Neural cell (in vitro differentiated cells): ENCODE measurements around the gene PIP5K1A. TPM values are rescaled to one million over a fixed set of nuclear protein-coding genes. Genes with fewer than 3 reads are reported as not detected.

Source experiments
- H2AFZ ChIP-seq: fragments of 200-600, 300-800 bp; sonication (generic), shearing (Covaris generic); 2 replicates; pipeline ENCODE4 v1.6.0; 2014; ENCODE audit warnings: low read depth, mild to moderate bottlenecking, antibody characterized with exemption, low read length, moderate library complexity
- H3F3A ChIP-seq: fragments of 200-600 bp; shearing (Covaris generic); 2 replicates; pipeline ENCODE4 v1.6.1; 2016; ENCODE audit warnings: mild to moderate bottlenecking, moderate library complexity, mixed read lengths, antibody characterized with exemption, low read length; ENCODE audit not compliant: insufficient read depth, poor library complexity, severe bottlenecking
- H3K27ac ChIP-seq: fragments of 200-600, 300-800 bp; sonication (generic), shearing (Covaris generic); 2 replicates; pipeline ENCODE4 v1.5.1; 2014; ENCODE audit warnings: mild to moderate bottlenecking, low read length, moderate library complexity
- H3K27me3 ChIP-seq: fragments of 300-800, 200-600 bp; sonication (generic), shearing (Covaris generic); 2 replicates; pipeline ENCODE4 v1.6.0; 2014; ENCODE audit warnings: mild to moderate bottlenecking, low read depth, low read length, moderate library complexity; ENCODE audit not compliant: insufficient read depth
- H3K36me3 ChIP-seq: fragments of 300-800, 200-600 bp; sonication (generic), shearing (Covaris generic); 2 replicates; pipeline ENCODE4 v1.5.1; 2014; ENCODE audit warnings: mild to moderate bottlenecking, antibody characterized with exemption, low read length, moderate library complexity; ENCODE audit not compliant: insufficient read depth
- H3K4me2 ChIP-seq: fragments of 300-800, 200-600 bp; sonication (generic), shearing (Covaris generic); 2 replicates; pipeline ENCODE4 v1.6.0; 2014; ENCODE audit warnings: mild to moderate bottlenecking, low read length
- H3K4me3 ChIP-seq: fragments of 300-800, 200-600 bp; sonication (generic), shearing (Covaris generic); 2 replicates; pipeline ENCODE4 v1.5.1; 2014; ENCODE audit warnings: mild to moderate bottlenecking, low read length, moderate library complexity
- H3K79me2 ChIP-seq: fragments of 200-600 bp; shearing (Covaris generic); replicated peaks from 2 replicates; pipeline ENCODE4 v1.6.0; 2014; ENCODE audit warnings: mild to moderate bottlenecking, low read length, moderate library complexity; ENCODE audit not compliant: insufficient read depth
- H3K9ac ChIP-seq: fragments of 300-800, 200-600 bp; sonication (generic), shearing (Covaris generic); 2 replicates; pipeline ENCODE4 v1.6.1; 2016; ENCODE audit warnings: mild to moderate bottlenecking, low read length, mixed read lengths
- H3K9me2 ChIP-seq: fragments of 200-600 bp; shearing (Covaris generic); 2 replicates; pipeline ENCODE4 v1.6.1; 2016; ENCODE audit warnings: mild to moderate bottlenecking, low read length, mixed read lengths; ENCODE audit not compliant: insufficient read depth
- H3K9me3 ChIP-seq: fragments of 200-600, 300-800 bp; sonication (generic), shearing (Covaris generic); 2 replicates; pipeline ENCODE4 v1.6.1; 2016; ENCODE audit warnings: mild to moderate bottlenecking, mixed run types, low read length, moderate library complexity, mixed read lengths
- H4K20me1 ChIP-seq: fragments of 200-600 bp; shearing (Covaris generic); 2 replicates; pipeline ENCODE4 v1.6.1; 2016; ENCODE audit warnings: mild to moderate bottlenecking, mixed run types; ENCODE audit not compliant: insufficient read depth
- EP300 ChIP-seq: fragments of 450-650 bp; conservative IDR thresholded peaks from 2 replicates; pipeline ENCODE4 v1.6.1; 2014; ENCODE audit warnings: antibody characterized with exemption, mild to moderate bottlenecking, moderate library complexity; ENCODE audit not compliant: poor library complexity, severe bottlenecking
- EZH2 ChIP-seq: fragments of 200-600, 300-800 bp; shearing (Covaris generic), sonication (generic); IDR thresholded peaks from 2 replicates; pipeline ENCODE4 v1.6.1; 2014; ENCODE audit warnings: antibody characterized with exemption, low read length, borderline replicate concordance, mild to moderate bottlenecking; ENCODE audit not compliant: insufficient read depth, poor library complexity, severe bottlenecking
- MXI1 ChIP-seq: fragments of 450-650 bp; conservative IDR thresholded peaks from 2 replicates; pipeline ENCODE4 v1.6.1; 2014; ENCODE audit warnings: antibody characterized with exemption, mild to moderate bottlenecking; ENCODE audit not compliant: poor library complexity, severe bottlenecking
- POLR2AphosphoS5 ChIP-seq: IDR thresholded peaks from 2 replicates; pipeline ENCODE4 v1.6.1; 2012
- RAD21 ChIP-seq: fragments of 450-650 bp; conservative IDR thresholded peaks from 2 replicates; pipeline ENCODE4 v1.6.1; 2014; ENCODE audit warnings: antibody characterized with exemption, mild to moderate bottlenecking, moderate library complexity
- REST ChIP-seq: IDR thresholded peaks from 2 replicates; pipeline ENCODE4 v1.6.1; 2012; ENCODE audit warnings: borderline replicate concordance
- SMC3 ChIP-seq: fragments of 450-650 bp; conservative IDR thresholded peaks from 2 replicates; pipeline ENCODE4 v1.6.1; 2014; ENCODE audit warnings: antibody characterized with exemption, mild to moderate bottlenecking, moderate library complexity; ENCODE audit not compliant: poor library complexity
- TAF1 ChIP-seq: IDR thresholded peaks from 2 replicates; pipeline ENCODE4 v1.6.1; 2012; ENCODE audit warnings: low read depth
- polyA plus RNA-seq: library from polyadenylated mRNA; depleted of rRNA; stranded (reverse); fragments of >200 nt; gene quantifications from 2 replicates; pipeline ENCODE4 v1.2.3, GENCODE V29; 2014
- TF ChIP-seq, protein P1 (sequence below): fragments of 450-650 bp; IDR thresholded peaks from 2 replicates; pipeline ENCODE4 v1.5.1; 2014; ENCODE audit warnings: antibody characterized with exemption, mild to moderate bottlenecking, moderate library complexity; ENCODE audit not compliant: poor library complexity, severe bottlenecking

Gene PIP5K1A
- polyA plus RNA-seq, 1 donor from 2014 or later = 66.4 TPM

- H3K27me3 ChIP-seq = no peaks in the 10 kb centered on the region
- no peak for TF ChIP-seq SMC3
- no peak for TF ChIP-seq TAF1
- TF ChIP-seq REST = no peak
- TF ChIP-seq EP300 = no peak
- no peak for TF ChIP-seq POLR2AphosphoS5
- TF ChIP-seq, protein P1, sequence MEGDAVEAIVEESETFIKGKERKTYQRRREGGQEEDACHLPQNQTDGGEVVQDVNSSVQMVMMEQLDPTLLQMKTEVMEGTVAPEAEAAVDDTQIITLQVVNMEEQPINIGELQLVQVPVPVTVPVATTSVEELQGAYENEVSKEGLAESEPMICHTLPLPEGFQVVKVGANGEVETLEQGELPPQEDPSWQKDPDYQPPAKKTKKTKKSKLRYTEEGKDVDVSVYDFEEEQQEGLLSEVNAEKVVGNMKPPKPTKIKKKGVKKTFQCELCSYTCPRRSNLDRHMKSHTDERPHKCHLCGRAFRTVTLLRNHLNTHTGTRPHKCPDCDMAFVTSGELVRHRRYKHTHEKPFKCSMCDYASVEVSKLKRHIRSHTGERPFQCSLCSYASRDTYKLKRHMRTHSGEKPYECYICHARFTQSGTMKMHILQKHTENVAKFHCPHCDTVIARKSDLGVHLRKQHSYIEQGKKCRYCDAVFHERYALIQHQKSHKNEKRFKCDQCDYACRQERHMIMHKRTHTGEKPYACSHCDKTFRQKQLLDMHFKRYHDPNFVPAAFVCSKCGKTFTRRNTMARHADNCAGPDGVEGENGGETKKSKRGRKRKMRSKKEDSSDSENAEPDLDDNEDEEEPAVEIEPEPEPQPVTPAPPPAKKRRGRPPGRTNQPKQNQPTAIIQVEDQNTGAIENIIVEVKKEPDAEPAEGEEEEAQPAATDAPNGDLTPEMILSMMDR = no peak
- no peak for TF ChIP-seq MXI1
- TF ChIP-seq RAD21 = no peak
- TF ChIP-seq EZH2 = no peak
- no peaks in the 10 kb centered on the region for H3K9me2 ChIP-seq
- no peaks in the 10 kb centered on the region for H3K9me3 ChIP-seq
- peak overlapping the region; percentile 91 for H3K4me3 ChIP-seq
- H3F3A ChIP-seq = no peaks in the 10 kb centered on the region
- H4K20me1 ChIP-seq = no peaks in the 10 kb centered on the region
- peak overlapping the region; percentile 31 for H2AFZ ChIP-seq
- H3K79me2 ChIP-seq = peaks cover 28% of the 10 kb centered on the region
- H3K4me2 ChIP-seq = peak overlapping the region; percentile 70
- H3K36me3 ChIP-seq = no peaks in the 10 kb centered on the region
- peak overlapping the region; percentile 75 for H3K27ac ChIP-seq
- peak overlapping the region; percentile 89 for H3K9ac ChIP-seq
These were observed 57.0 kb downstream of the PIP5K1A start for GRCh38 chr1:151255381-151255780.

GRCh38 chr1:151259351-151259750 lies 61.0 kb downstream of the PIP5K1A start:
- Histone ChIP-seq H4K20me1 (no peaks in the 10 kb centered on the region), H2AFZ (no peak overlapping the region), H3K79me2 (peaks cover 28% of the 10 kb centered on the region), H3K27me3 (no peaks in the 10 kb centered on the region), H3K4me3 (no peak overlapping the region), H3K36me3 (no peaks in the 10 kb centered on the region), H3K9ac (no peak overlapping the region), H3K9me2 (no peaks in the 10 kb centered on the region), H3K27ac (no peak overlapping the region), H3K4me2 (no peak overlapping the region), H3K9me3 (no peaks in the 10 kb centered on the region), H3F3A (no peaks in the 10 kb centered on the region)
- no peak for TF ChIP-seq POLR2AphosphoS5
- TF ChIP-seq RAD21 = no peak
- no peak for TF ChIP-seq REST
- no peak for TF ChIP-seq SMC3
- TF ChIP-seq MXI1 = no peak
- no peak for TF ChIP-seq EP300
- no peak for TF ChIP-seq TAF1
- TF ChIP-seq, protein P1 = no peak
- no peak for TF ChIP-seq EZH2
